GM19238 (cell line): ENCODE results near the gene MRTFA.
"Not testable (repeated sequence)": the region's sequence is repeated elsewhere in the genome, so short reads cannot be mapped to it uniquely, and the experiment has no call there.

ENCODE experiments used
- DNase-seq: peaks from one replicate; pipeline ENCODE4 v3.0.0; 2011; ENCODE audit warnings: low spot score; ENCODE audit not compliant: insufficient read length

The MRTFA gene

GRCh38 chr22:40524392-40525249 lies 111.9 kb downstream of the MRTFA start:
- DNase-seq, result no peak

- no peak for DNase-seq
Measured at GRCh38 chr22:40522141-40522540, 114.4 kb downstream of the MRTFA start.

- no peak for DNase-seq
Measured at GRCh38 chr22:40521046-40521445, 115.5 kb downstream of the MRTFA start.

GRCh38 chr22:40520562-40520961 lies 116.0 kb downstream of the MRTFA start:
- no peak for DNase-seq

- no peak for DNase-seq
Measured at GRCh38 chr22:40519948-40520331, 116.6 kb downstream of the MRTFA start.

- DNase-seq, result no peak
Measured at GRCh38 chr22:40519284-40519947, 117.1 kb downstream of the MRTFA start.

GRCh38 chr22:40518840-40519239 lies 117.7 kb downstream of the MRTFA start:
- no peak for DNase-seq

GRCh38 chr22:40517631-40518030 lies 118.9 kb downstream of the MRTFA start:
- DNase-seq, result no peak

GRCh38 chr22:40516416-40516815 lies 120.1 kb downstream of the MRTFA start:
- DNase-seq, result no peak

GRCh38 chr22:40512426-40513136 lies 123.9 kb downstream of the MRTFA start:
- no peak for DNase-seq

GRCh38 chr22:40511604-40512003 lies 124.9 kb downstream of the MRTFA start:
- DNase-seq, result no peak

- no peak for DNase-seq
Measured at GRCh38 chr22:40510631-40511364, 125.7 kb downstream of the MRTFA start.

GRCh38 chr22:40509401-40510134 lies 127.0 kb downstream of the MRTFA start:
- no peak for DNase-seq

GRCh38 chr22:40508046-40508445 lies 128.5 kb downstream of the MRTFA start:
- not testable (repeated sequence) for DNase-seq

- no peak for DNase-seq
Measured at GRCh38 chr22:40507491-40507890, 129.0 kb downstream of the MRTFA start.

GRCh38 chr22:40506762-40507161 lies 129.8 kb downstream of the MRTFA start:
- no peak for DNase-seq

GRCh38 chr22:40504285-40505249 lies 132.0 kb downstream of the MRTFA start:
- no peak for DNase-seq

GRCh38 chr22:40502919-40503318 lies 133.6 kb downstream of the MRTFA start:
- no peak for DNase-seq

GRCh38 chr22:40500465-40500786 lies 136.1 kb downstream of the MRTFA start:
- not testable (repeated sequence) for DNase-seq

GRCh38 chr22:40499209-40499623 lies 137.3 kb downstream of the MRTFA start:
- DNase-seq, result no peak
